Measurements from ENCODE around the gene CMTM4. TPM values are rescaled to one million over a fixed set of nuclear protein-coding genes. Genes with fewer than 3 reads are reported as not detected.

The CMTM4 gene
- total RNA-seq, 1 donor from 2014 or later = 82.3 TPM

DNA sequence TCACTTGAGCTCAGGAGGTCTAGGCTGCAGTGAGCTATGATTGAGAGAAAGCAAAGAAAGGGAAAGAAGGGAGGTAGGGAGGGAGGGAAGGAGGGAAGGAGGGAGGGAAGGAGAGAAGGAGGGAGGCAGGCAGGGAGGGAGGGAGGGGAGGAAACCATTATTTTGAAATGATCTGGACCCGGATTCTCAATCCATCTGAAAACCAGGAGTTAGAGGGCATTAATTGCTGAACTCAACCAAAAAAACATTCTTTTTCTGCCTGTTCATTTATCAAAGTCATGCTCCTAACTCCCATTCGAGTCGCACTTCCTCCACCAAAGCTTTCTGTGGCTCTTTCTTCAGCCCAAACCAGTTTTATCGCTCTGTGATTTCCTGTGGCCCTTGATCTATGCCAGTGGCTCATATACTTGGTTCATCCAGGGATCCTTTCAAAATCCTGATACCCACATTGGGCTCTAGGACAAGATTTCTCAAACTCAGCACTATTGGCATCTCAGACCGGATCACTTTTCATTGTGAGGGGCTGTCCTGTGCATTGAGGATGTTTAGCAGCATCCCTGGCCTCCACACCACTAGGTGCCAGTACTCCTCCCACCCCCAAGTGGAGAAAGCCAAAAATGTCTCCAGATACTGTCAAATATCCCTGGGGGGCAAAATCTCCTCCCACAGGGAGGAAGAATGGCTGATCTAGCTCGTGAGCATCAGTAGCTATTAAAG is 38.2 kb downstream of the CMTM4 start:
- H3K27me3 Mint-ChIP-seq = no peaks in the 10 kb centered on the region
- no peak overlapping the region for H3K4me3 Mint-ChIP-seq (ENCODE audit: low read depth)
- no peak for DNase-seq (ENCODE audit: low spot score, unreplicated experiment)
- H3K9me3 Mint-ChIP-seq (ENCODE audit: low read depth) = no peaks in the 10 kb centered on the region
- TF ChIP-seq, protein P1, sequence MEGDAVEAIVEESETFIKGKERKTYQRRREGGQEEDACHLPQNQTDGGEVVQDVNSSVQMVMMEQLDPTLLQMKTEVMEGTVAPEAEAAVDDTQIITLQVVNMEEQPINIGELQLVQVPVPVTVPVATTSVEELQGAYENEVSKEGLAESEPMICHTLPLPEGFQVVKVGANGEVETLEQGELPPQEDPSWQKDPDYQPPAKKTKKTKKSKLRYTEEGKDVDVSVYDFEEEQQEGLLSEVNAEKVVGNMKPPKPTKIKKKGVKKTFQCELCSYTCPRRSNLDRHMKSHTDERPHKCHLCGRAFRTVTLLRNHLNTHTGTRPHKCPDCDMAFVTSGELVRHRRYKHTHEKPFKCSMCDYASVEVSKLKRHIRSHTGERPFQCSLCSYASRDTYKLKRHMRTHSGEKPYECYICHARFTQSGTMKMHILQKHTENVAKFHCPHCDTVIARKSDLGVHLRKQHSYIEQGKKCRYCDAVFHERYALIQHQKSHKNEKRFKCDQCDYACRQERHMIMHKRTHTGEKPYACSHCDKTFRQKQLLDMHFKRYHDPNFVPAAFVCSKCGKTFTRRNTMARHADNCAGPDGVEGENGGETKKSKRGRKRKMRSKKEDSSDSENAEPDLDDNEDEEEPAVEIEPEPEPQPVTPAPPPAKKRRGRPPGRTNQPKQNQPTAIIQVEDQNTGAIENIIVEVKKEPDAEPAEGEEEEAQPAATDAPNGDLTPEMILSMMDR (IDR thresholded peaks at IDR 0.05; ENCODE audit: unreplicated experiment) = no peak
- no peaks in the 10 kb centered on the region for H3K36me3 Mint-ChIP-seq (ENCODE audit: insufficient read depth)
- peak overlapping the region; percentile 51 for H3K27ac Mint-ChIP-seq
- peaks cover 19% of the 10 kb centered on the region for H3K4me1 Mint-ChIP-seq (ENCODE audit: low read depth)

DNA sequence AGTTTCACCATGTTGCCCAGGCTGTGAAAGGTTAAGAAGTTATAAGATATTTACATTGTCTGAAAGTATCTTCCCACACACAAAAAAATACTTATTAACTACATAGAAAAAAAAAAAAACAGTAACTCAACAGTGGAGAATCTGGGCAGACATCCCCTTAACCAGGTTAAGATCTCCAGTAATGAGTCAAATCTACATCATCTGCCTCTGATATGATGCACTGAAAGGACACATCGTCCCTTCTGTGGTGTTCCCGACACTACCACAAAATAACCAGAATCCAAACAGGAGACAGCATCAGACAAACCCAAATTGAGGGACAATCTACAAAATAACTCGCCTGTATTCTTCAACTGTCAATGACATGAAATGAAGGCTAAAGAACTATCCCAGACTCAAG is 40.0 kb downstream of the CMTM4 start:
- H3K27ac Mint-ChIP-seq = no peak overlapping the region
- no peaks in the 10 kb centered on the region for H3K27me3 Mint-ChIP-seq
- no peak for DNase-seq (ENCODE audit: low spot score, unreplicated experiment)
- peaks cover 22% of the 10 kb centered on the region for H3K4me1 Mint-ChIP-seq (ENCODE audit: low read depth)
- H3K36me3 Mint-ChIP-seq (ENCODE audit: insufficient read depth) = no peaks in the 10 kb centered on the region
- TF ChIP-seq, protein P1 (IDR thresholded peaks at IDR 0.05; ENCODE audit: unreplicated experiment) = no peak
- no peak overlapping the region for H3K4me3 Mint-ChIP-seq (ENCODE audit: low read depth)
- no peaks in the 10 kb centered on the region for H3K9me3 Mint-ChIP-seq (ENCODE audit: low read depth)

DNA sequence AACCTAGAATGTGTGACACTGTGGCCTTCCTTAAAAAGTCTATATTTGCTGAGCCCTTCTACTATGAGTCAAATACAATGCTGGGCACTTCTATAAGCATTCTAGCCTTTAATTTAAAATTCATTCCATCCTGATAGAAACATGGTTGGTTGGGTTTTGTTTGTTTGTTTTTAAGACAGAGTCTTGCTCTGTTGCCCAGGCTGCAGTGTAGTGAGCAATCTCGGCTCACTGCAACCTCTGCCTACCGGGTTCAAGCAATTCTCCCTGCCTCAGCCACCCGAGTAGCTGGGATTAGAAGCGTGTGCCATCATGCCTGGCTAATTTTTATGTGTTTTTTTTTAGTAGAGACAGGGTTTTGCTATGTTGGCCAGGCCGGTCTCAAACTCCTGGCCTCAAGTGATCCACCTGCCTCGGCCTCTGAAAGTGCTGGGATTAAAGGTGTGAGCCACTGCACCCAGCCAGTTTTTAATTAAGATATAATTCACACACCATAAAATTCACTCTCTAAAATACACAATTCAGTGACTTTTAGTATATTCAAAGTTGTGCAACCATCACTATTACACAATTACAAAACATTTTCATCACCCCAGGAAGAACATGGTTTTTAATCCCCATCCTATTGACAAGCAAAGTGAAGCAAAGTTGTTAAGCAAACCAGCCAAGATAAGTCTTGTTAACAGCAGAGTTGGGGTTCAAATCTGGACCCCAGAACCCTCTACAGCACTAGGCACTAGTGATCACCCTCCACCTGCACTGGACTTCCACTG is 42.8 kb downstream of the CMTM4 start:
- no peak overlapping the region for H3K27ac Mint-ChIP-seq
- DNase-seq (ENCODE audit: low spot score, unreplicated experiment) = no peak
- no peaks in the 10 kb centered on the region for H3K9me3 Mint-ChIP-seq (ENCODE audit: low read depth)
- no peaks in the 10 kb centered on the region for H3K27me3 Mint-ChIP-seq
- H3K36me3 Mint-ChIP-seq (ENCODE audit: insufficient read depth) = no peaks in the 10 kb centered on the region
- no peak overlapping the region for H3K4me3 Mint-ChIP-seq (ENCODE audit: low read depth)
- H3K4me1 Mint-ChIP-seq (ENCODE audit: low read depth) = peaks cover 20% of the 10 kb centered on the region
- TF ChIP-seq, protein P1 (IDR thresholded peaks at IDR 0.05; ENCODE audit: unreplicated experiment) = no peak

DNA sequence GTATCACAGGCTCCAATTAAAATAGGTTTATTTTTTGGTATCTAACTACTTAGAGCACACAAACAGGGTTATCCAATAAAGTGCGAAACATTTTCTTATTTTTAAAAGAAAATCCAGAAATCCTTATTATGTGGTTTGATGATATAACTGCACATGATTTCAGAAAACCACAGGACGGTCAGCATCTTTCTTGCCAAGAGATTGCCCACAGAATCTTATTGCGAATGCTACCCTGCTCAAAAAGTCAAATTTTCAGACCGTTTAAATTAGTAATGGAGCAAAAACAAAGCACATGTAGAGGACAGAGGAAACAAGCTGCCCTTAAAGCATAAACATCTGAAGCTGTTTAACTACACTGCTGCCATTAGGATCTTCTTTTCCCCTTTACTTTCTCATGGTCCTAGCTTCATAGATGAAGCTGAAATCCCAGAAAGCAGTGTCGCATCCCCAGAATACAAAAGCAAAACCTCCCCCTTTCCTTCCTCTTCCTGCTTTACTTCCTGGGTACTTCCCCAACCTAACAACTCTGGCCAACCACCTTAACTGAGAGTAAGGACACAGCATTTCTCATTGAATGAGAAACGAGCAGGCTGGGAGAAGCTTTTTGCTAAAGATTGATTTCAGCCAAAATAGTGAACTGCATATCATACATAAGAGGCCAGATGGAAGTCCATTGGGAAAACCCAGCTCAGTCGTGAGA is 43.7 kb downstream of the CMTM4 start:
- no peaks in the 10 kb centered on the region for H3K27me3 Mint-ChIP-seq

DNA sequence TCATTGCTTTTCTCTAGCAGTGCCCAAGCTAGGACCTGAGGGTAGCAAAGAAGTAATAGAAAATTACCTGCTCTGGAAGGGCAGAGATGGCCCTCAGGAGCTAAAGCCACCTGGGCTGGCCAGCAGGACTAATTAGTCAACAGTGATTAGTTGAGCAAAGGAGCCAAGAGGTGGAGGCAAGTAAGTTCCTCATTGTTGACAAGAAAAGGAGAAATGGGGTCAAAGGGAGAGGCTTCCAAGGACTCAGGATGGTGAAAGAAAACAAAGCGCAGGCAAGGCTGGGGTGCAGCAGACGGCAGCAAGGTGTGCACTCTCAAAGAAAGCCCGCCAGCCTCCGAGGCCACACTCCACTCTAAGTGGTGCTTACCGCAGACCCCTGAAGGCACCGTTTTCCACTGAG is 44.6 kb downstream of the CMTM4 start:
- TF ChIP-seq, protein P1 (IDR thresholded peaks at IDR 0.05; ENCODE audit: unreplicated experiment) = no peak
- Mint-ChIP-seq H3K27ac (peak overlapping the region; percentile 42), H3K4me3 (ENCODE audit: low read depth) (no peak overlapping the region), H3K27me3 (no peaks in the 10 kb centered on the region), H3K4me1 (ENCODE audit: low read depth) (peaks cover 19% of the 10 kb centered on the region), H3K36me3 (ENCODE audit: insufficient read depth) (no peaks in the 10 kb centered on the region), H3K9me3 (ENCODE audit: low read depth) (no peaks in the 10 kb centered on the region)
- DNase-seq (ENCODE audit: low spot score, unreplicated experiment) = no peak

More for the DNA sequence above, 43.7 kb downstream of the CMTM4 start:
- Mint-ChIP-seq H3K4me1 (ENCODE audit: low read depth) (peaks cover 19% of the 10 kb centered on the region), H3K27ac (no peak overlapping the region), H3K36me3 (ENCODE audit: insufficient read depth) (no peaks in the 10 kb centered on the region), H3K9me3 (ENCODE audit: low read depth) (no peaks in the 10 kb centered on the region), H3K4me3 (ENCODE audit: low read depth) (no peak overlapping the region)
- DNase-seq (ENCODE audit: low spot score, unreplicated experiment) = no peak
- TF ChIP-seq, protein P1 (IDR thresholded peaks at IDR 0.05; ENCODE audit: unreplicated experiment) = no peak

Data from progenitor cell of endocrine pancreas (in vitro differentiated cells).